WTC11 (cell line): ENCODE data around the gene EGFR. TPM values are rescaled to one million over a fixed set of nuclear protein-coding genes. Genes with fewer than 3 reads are reported as not detected.

Experiments used
- ATAC-seq: fragments of 200-7000 bp; cut with Tn5 transposase; 2 replicates; pipeline ENCODE4 v1.10.0; 2021; ENCODE audit warnings: mild to moderate bottlenecking, moderate library complexity
- CTCF ChIA-PET: fragments of 300-600 bp; sonication (Branson Sonifier 250); formaldehyde crosslinking; loops from one replicate; lab custom pipeline; 2021; ENCODE audit warnings: antibody characterized with exemption; lab: Charles Lee
- POLR2A ChIA-PET: fragments of 350-600 bp; sonication (Branson Sonifier 250); formaldehyde crosslinking; loops from one replicate; lab custom pipeline; 2021; ENCODE audit warnings: antibody characterized with exemption; lab: Charles Lee
- DNase-seq: peaks from one replicate; pipeline ENCODE4 v3.0.0; 2021; ENCODE audit warnings: low spot score
- H3K27ac Mint-ChIP-seq: 2 replicates; pipeline ENCODE4 v1.8.0; 2021; ENCODE audit warnings: mixed read lengths
- H3K27me3 Mint-ChIP-seq: 2 replicates; pipeline ENCODE4 v1.8.0; 2021; ENCODE audit warnings: low read depth, mild to moderate bottlenecking, moderate library complexity, mixed read lengths
- H3K36me3 Mint-ChIP-seq: 2 replicates; pipeline ENCODE4 v1.8.0; 2021; ENCODE audit warnings: mixed read lengths
- H3K4me1 Mint-ChIP-seq: 2 replicates; pipeline ENCODE4 v1.8.0; 2022; ENCODE audit warnings: mixed read lengths
- H3K4me3 Mint-ChIP-seq: 2 replicates; pipeline ENCODE4 v1.8.0; 2021; ENCODE audit warnings: mild to moderate bottlenecking, moderate library complexity, mixed read lengths
- H3K9me3 Mint-ChIP-seq: 2 replicates; pipeline ENCODE4 v1.8.0; 2021; ENCODE audit warnings: mixed read lengths
- CREB1 ChIP-seq: sonication (generic); formaldehyde crosslinking; IDR thresholded peaks from 2 replicates; pipeline ENCODE4 v1.8.0; 2023; ENCODE audit warnings: mild to moderate bottlenecking, missing genetic modification reagents
- ESRRA ChIP-seq: sonication (generic); formaldehyde crosslinking; IDR thresholded peaks from 2 replicates; pipeline ENCODE4 v1.8.1; 2022; ENCODE audit warnings: mild to moderate bottlenecking, missing genetic modification reagents, borderline replicate concordance
- GABPB1 ChIP-seq: sonication (generic); formaldehyde crosslinking; IDR thresholded peaks from 2 replicates; pipeline ENCODE4 v1.8.1; 2023; ENCODE audit warnings: mild to moderate bottlenecking, missing genetic modification reagents
- PRRX2 ChIP-seq: fragments of 250-450 bp; sonication (Bioruptor Pico); IDR thresholded peaks from 2 replicates; pipeline ENCODE4 v1.8.0; 2021; ENCODE audit warnings: mild to moderate bottlenecking
- STAT6 ChIP-seq: sonication (generic); formaldehyde crosslinking; conservative IDR thresholded peaks from 2 replicates; pipeline ENCODE4 v1.8.1; 2023; ENCODE audit warnings: mild to moderate bottlenecking, low read depth, missing genetic modification reagents, moderate library complexity
- TP53 ChIP-seq: sonication (generic); formaldehyde crosslinking; IDR thresholded peaks from 2 replicates; pipeline ENCODE4 v1.8.1; 2023; ENCODE audit warnings: mild to moderate bottlenecking, missing genetic modification reagents
- ZNF423 ChIP-seq: fragments of 250-450 bp; sonication (Bioruptor Pico); IDR thresholded peaks from 2 replicates; pipeline ENCODE4 v2.1.2; 2022; ENCODE audit warnings: mild to moderate bottlenecking, moderate library complexity
- ZNF532 ChIP-seq: fragments of 250-450 bp; sonication (Bioruptor Pico); IDR thresholded peaks from 2 replicates; pipeline ENCODE4 v1.9.0; 2021; ENCODE audit warnings: mild to moderate bottlenecking, borderline replicate concordance
- ZNF671 ChIP-seq: fragments of 250-450 bp; sonication (Bioruptor Pico); IDR thresholded peaks from 2 replicates; pipeline ENCODE4 v1.8.0; 2021; ENCODE audit warnings: mild to moderate bottlenecking
- ZSCAN18 ChIP-seq: fragments of 250-450 bp; sonication (Bioruptor Pico); IDR thresholded peaks from 2 replicates; pipeline ENCODE4 v2.1.2; 2022; ENCODE audit warnings: mild to moderate bottlenecking, moderate library complexity
- total RNA-seq: library from RNA; stranded (reverse); gene quantifications from 3 replicates; pipeline ENCODE4 v1.2.3, GENCODE V29; 2021

EGFR gene
- total RNA-seq, 1 experiment from 2014 or later = 5.9 TPM

GRCh38 chr7:55073976-55074528 lies 55.2 kb downstream of the EGFR start (continued):
- no peak for TF ChIP-seq ZNF532 (CRISPR knock-in tag)
- no peak for TF ChIP-seq GABPB1 (CRISPR knock-in tag)
- no peak for TF ChIP-seq CREB1 (CRISPR knock-in tag)
- no peak for TF ChIP-seq STAT6 (CRISPR knock-in tag)

GRCh38 chr7:55075464-55076021 lies 56.7 kb downstream of the EGFR start:
- DNase-seq = no peak
- no peak overlapping the region for H3K4me3 Mint-ChIP-seq
- no peak for ATAC-seq
- H3K9me3 Mint-ChIP-seq = no peaks in the 10 kb centered on the region
- ChIA-PET CTCF (interaction anchor here (0.7 kb wide), 1 partner anchor 287 kb away, joined by 4 read pairs; no protein-coding TSS in a partner anchor), POLR2A (no interaction called here)
- TF ChIP-seq ZNF423 (CRISPR knock-in tag) = no peak
- TF ChIP-seq ZNF671 (CRISPR knock-in tag) = no peak
- TF ChIP-seq TP53 (CRISPR knock-in tag) = no peak
- peaks cover 12% of the 10 kb centered on the region for H3K4me1 Mint-ChIP-seq
- no peak overlapping the region; the same call in 1 of the 2 replicates for H3K27ac Mint-ChIP-seq
- no peaks in the 10 kb centered on the region for H3K36me3 Mint-ChIP-seq
- H3K27me3 Mint-ChIP-seq = no peaks in the 10 kb centered on the region

GRCh38 chr7:55077561-55078410 lies 59.0 kb downstream of the EGFR start:
- no peak for TF ChIP-seq ESRRA
- no peak for TF ChIP-seq PRRX2 (CRISPR knock-in tag)
- no peak for TF ChIP-seq ZSCAN18 (CRISPR knock-in tag)
- Mint-ChIP-seq H3K4me1 (peaks cover 12% of the 10 kb centered on the region), H3K36me3 (no peaks in the 10 kb centered on the region), H3K9me3 (no peaks in the 10 kb centered on the region), H3K4me3 (no peak overlapping the region), H3K27ac (no peak overlapping the region), H3K27me3 (no peaks in the 10 kb centered on the region)
- ATAC-seq (no peak), DNase-seq (no peak)
- ChIA-PET POLR2A (no interaction called here), CTCF (no interaction called here)
